Suprapubic skin (tissue), 4 donors: ENCODE measurements around the gene AP2B1. TPM values are rescaled to one million over a fixed set of nuclear protein-coding genes. Genes with fewer than 3 reads are reported as not detected.

Experiments
- DNase-seq, 2 donors: peaks; one replicate each; pipeline ENCODE4 v3.0.0-alpha.2; 2019; ENCODE audit warnings: low spot score in 2 of 2
- H3K27ac ChIP-seq: fragments of 200-600 bp; sonication (generic); one replicate; pipeline ENCODE4 v1.5.1; 2019
- H3K27me3 ChIP-seq: fragments of 200-600 bp; sonication (generic); one replicate; pipeline ENCODE4 v1.5.1; 2019
- H3K36me3 ChIP-seq: fragments of 200-600 bp; sonication (generic); one replicate; pipeline ENCODE4 v1.5.1; 2019
- H3K4me1 ChIP-seq: fragments of 200-600 bp; sonication (generic); one replicate; pipeline ENCODE4 v1.5.1; 2019
- H3K4me3 ChIP-seq: fragments of 200-600 bp; sonication (generic); one replicate; pipeline ENCODE4 v1.5.1; 2019; ENCODE audit warnings: mild to moderate bottlenecking
- H3K9me3 ChIP-seq: fragments of 200-600 bp; sonication (generic); one replicate; pipeline ENCODE4 v1.5.1; 2019
- CTCF ChIP-seq, 2 donors: fragments of 200-600 bp in 1 of 2; fragments of 450-650 bp in 1 of 2; sonication (generic) in 1 of 2; IDR thresholded peaks; one replicate each; pipeline ENCODE4 v1.5.1; 2016 to 2019; ENCODE audit warnings: antibody characterized with exemption in 2 of 2, mild to moderate bottlenecking in 1 of 2, moderate library complexity in 1 of 2
- EP300 ChIP-seq: sonication (generic); formaldehyde crosslinking; IDR thresholded peaks from one replicate; pipeline ENCODE4 v1.6.1; 2017; ENCODE audit warnings: antibody characterized with exemption
- POLR2A ChIP-seq, 2 donors: fragments of 450-650 bp; IDR thresholded peaks; one replicate each; pipeline ENCODE4 v1.6.1; 2017; ENCODE audit warnings: antibody characterized with exemption in 2 of 2, mild to moderate bottlenecking in 2 of 2, moderate library complexity in 2 of 2
- POLR2AphosphoS5 ChIP-seq, 3 donors: sonication (generic); formaldehyde crosslinking; IDR thresholded peaks; one replicate each; pipeline ENCODE4 v1.6.1; 2017; ENCODE audit warnings: antibody characterized with exemption in 3 of 3
- WGBS: methylation state at CpG from one replicate; pipeline ENCODE4 v1.1.5; 2018; 5-methylcytosine and 5-hydroxymethylcytosine counted together
- total RNA-seq, 4 donors: library from RNA; depleted of rRNA; stranded (reverse); fragments of >200 nt; gene quantifications; one replicate each; pipeline ENCODE4 v1.1.0, GENCODE V29; 2016

AP2B1 gene
- total RNA-seq, 4 donors from 2014 or later = 41.3 to 50.0 (median 45.3) TPM

GRCh38 chr17:35578197-35578928 lies 8.8 kb upstream of the AP2B1 start, which contains the start of gene PEX12:
Gene PEX12, minus strand, starts transcription at chr17:35578571. Its CDS starts 550 bp downstream, at chr17:35578021.
- TF ChIP-seq EP300 (no peak), POLR2A (IDR thresholded peaks at IDR 0.05) (peak; percentile 50 to 84), CTCF (IDR thresholded peaks at IDR 0.05) (no peak), POLR2AphosphoS5 (IDR thresholded peaks at IDR 0.05) (peak; percentile 30 to 74 (median 40))
- Histone ChIP-seq H3K27me3 (no peaks in the 10 kb centered on the region), H3K36me3 (peaks cover 23% of the 10 kb centered on the region), H3K4me3 (peak within 1 kb of the TSS; percentile 74), H3K27ac (peak within 1 kb of the TSS; percentile 84), H3K4me1 (peaks cover 20% of the 10 kb centered on the region), H3K9me3 (no peaks in the 10 kb centered on the region)
- peak; percentile 93 to 94 for DNase-seq
- 0% methylated on average over 32 of the region's 45 CpGs for WGBS

- 2% methylated on average over 11 of the region's 11 CpGs for WGBS
- H3K4me1 ChIP-seq = peaks cover 20% of the 10 kb centered on the region
Measured at GRCh38 chr17:35578929-35579432, 8.1 kb upstream of the AP2B1 start.

GRCh38 chr17:35584061-35584460 lies 3.1 kb upstream of the AP2B1 start:
- no peak overlapping the region for H3K27ac ChIP-seq
- no peak for DNase-seq
- H3K9me3 ChIP-seq = no peaks in the 10 kb centered on the region
- H3K36me3 ChIP-seq = no peaks in the 10 kb centered on the region
- H3K4me1 ChIP-seq = peaks cover 23% of the 10 kb centered on the region
- no peaks in the 10 kb centered on the region for H3K27me3 ChIP-seq
- TF ChIP-seq POLR2A (IDR thresholded peaks at IDR 0.05) (no peak), POLR2AphosphoS5 (IDR thresholded peaks at IDR 0.05) (no peak), EP300 (no peak), CTCF (IDR thresholded peaks at IDR 0.05) (no peak)
- WGBS = 76% methylated on average over 1 of the region's 1 CpG
- H3K4me3 ChIP-seq = no peak overlapping the region

More at GRCh38 chr17:35578929-35579432, 8.1 kb upstream of the AP2B1 start:
- Histone ChIP-seq H3K27me3 (no peaks in the 10 kb centered on the region), H3K4me3 (peak overlapping the region; percentile 74), H3K36me3 (peaks cover 18% of the 10 kb centered on the region), H3K9me3 (no peaks in the 10 kb centered on the region), H3K27ac (peak overlapping the region; percentile 84)
- TF ChIP-seq POLR2AphosphoS5 (IDR thresholded peaks at IDR 0.05) = no peak
- no peak for TF ChIP-seq POLR2A (IDR thresholded peaks at IDR 0.05)
- no peak for TF ChIP-seq CTCF (IDR thresholded peaks at IDR 0.05)
- TF ChIP-seq EP300 = no peak
- DNase-seq = no peak

GRCh38 chr17:35586569-35587073 lies 501 bp upstream of the AP2B1 start:
- WGBS = 27% methylated on average over 7 of the region's 7 CpGs

More at GRCh38 chr17:35586569-35587073, 501 bp upstream of the AP2B1 start:
- Histone ChIP-seq H3K27me3 (no peaks in the 10 kb centered on the region), H3K27ac (peak overlapping the region; percentile 80), H3K9me3 (no peaks in the 10 kb centered on the region), H3K36me3 (no peaks in the 10 kb centered on the region), H3K4me1 (peaks cover 29% of the 10 kb centered on the region), H3K4me3 (peak overlapping the region; percentile 74)
- DNase-seq = no peak
- TF ChIP-seq POLR2AphosphoS5 (IDR thresholded peaks at IDR 0.05) = no peak
- no peak for TF ChIP-seq EP300
- no peak for TF ChIP-seq POLR2A (IDR thresholded peaks at IDR 0.05)
- TF ChIP-seq CTCF (IDR thresholded peaks at IDR 0.05) = no peak
